Fibroblast of lung (primary cell): ENCODE measurements around the gene KDM1A. TPM values are rescaled to one million over a fixed set of nuclear protein-coding genes. Genes with fewer than 3 reads are reported as not detected.

Experiments
- DNase-seq, 2 donors: peaks; one replicate each; pipeline versions ENCODE4 v3.0.0 to v3.0.0-alpha.2; 2010; ENCODE audit warnings: low read depth in 2 of 2
- H2AFZ ChIP-seq: 2 replicates; pipeline ENCODE4 v1.5.1; 2012; ENCODE audit warnings: low read length, control low read depth, inconsistent platforms
- H3K27ac ChIP-seq: 2 replicates; pipeline ENCODE4 v1.5.1; 2011; ENCODE audit warnings: low read length, control low read depth; ENCODE audit not compliant: insufficient read depth
- H3K27me3 ChIP-seq: 2 replicates; pipeline ENCODE4 v1.5.1; 2011; ENCODE audit warnings: mild to moderate bottlenecking, low read length; ENCODE audit not compliant: control insufficient read depth, insufficient read depth
- H3K36me3 ChIP-seq: 2 replicates; pipeline ENCODE4 v1.5.1; 2011; ENCODE audit warnings: low read length; ENCODE audit not compliant: control insufficient read depth, insufficient read depth
- H3K4me1 ChIP-seq: 2 replicates; pipeline ENCODE4 v1.5.1; 2011; ENCODE audit warnings: low read length; ENCODE audit not compliant: control insufficient read depth, insufficient read depth; ENCODE audit errors: extremely low read depth
- H3K4me2 ChIP-seq: 2 replicates; pipeline ENCODE4 v1.5.1; 2011; ENCODE audit warnings: low read length, control low read depth; ENCODE audit not compliant: insufficient read depth; ENCODE audit errors: extremely low read depth
- H3K4me3 ChIP-seq, 4 experiments: fragments of 200-600 bp in 1 of 4; sonication (generic) in 1 of 4; replicated peaks in 1 of 4; 2 replicates each; pipeline ENCODE4 v1.5.1; 2011 to 2016; ENCODE audit warnings: low read length in 4 of 4, low read depth in 3 of 4, mild to moderate bottlenecking in 3 of 4, control low read depth in 2 of 4, inconsistent platforms in 1 of 4, mixed read lengths in 1 of 4; ENCODE audit not compliant: insufficient read depth in 1 of 4; ENCODE audit errors: control extremely low read depth in 1 of 4
- H3K79me2 ChIP-seq: 2 replicates; pipeline ENCODE4 v1.5.1; 2012; ENCODE audit warnings: mild to moderate bottlenecking, low read length, inconsistent platforms; ENCODE audit not compliant: control insufficient read depth, insufficient read depth
- H3K9ac ChIP-seq: 2 replicates; pipeline ENCODE4 v1.5.1; 2011; ENCODE audit warnings: mild to moderate bottlenecking, low read length, control low read depth; ENCODE audit not compliant: insufficient read depth
- H3K9me3 ChIP-seq: 2 replicates; pipeline ENCODE4 v1.5.1; 2012; ENCODE audit warnings: low read depth, low read length; ENCODE audit not compliant: control insufficient read depth, insufficient read depth
- H4K20me1 ChIP-seq: 2 replicates; pipeline ENCODE4 v1.5.1; 2011; ENCODE audit warnings: low read length; ENCODE audit not compliant: control insufficient read depth, insufficient read depth; ENCODE audit errors: extremely low read depth
- EZH2 ChIP-seq: IDR thresholded peaks from 2 replicates; pipeline ENCODE4 v1.5.1; 2012; ENCODE audit warnings: low read length, control low read depth, mild to moderate bottlenecking; ENCODE audit errors: missing control alignments
- polyA plus RNA-seq, 2 donors: library from polyadenylated mRNA; depleted of rRNA in 1 of 2; stranded (reverse) in 1 of 2; unstranded in 1 of 2; fragments of >200 nt; gene quantifications; 2 replicates each; pipeline ENCODE4 v1.2.1, GENCODE V29; 2011 to 2012; ENCODE audit warnings: missing spikeins in 1 of 2
- total RNA-seq: library from RNA; depleted of rRNA; stranded (reverse); fragments of >200 nt; gene quantifications from 2 replicates; pipeline ENCODE4 v1.2.1, GENCODE V29; 2014
- TF ChIP-seq, protein P1 (sequence below), 2 donors: IDR thresholded peaks in 1 of 2; conservative IDR thresholded peaks in 1 of 2; 1 replicate in 1 of 2; 2 replicates in 1 of 2; pipeline ENCODE4 v1.5.1; 2011 to 2012; ENCODE audit warnings: low read length in 2 of 2, control low read depth in 1 of 2, inconsistent platforms in 1 of 2, low read depth in 1 of 2, mild to moderate bottlenecking in 1 of 2

The KDM1A gene
- total and polyA plus RNA-seq, 2 donors (not counting 1 experiment from before 2014, with no cell fraction given), result 72.0 to 72.4 TPM

GRCh38 chr1:23051290-23051909 lies 32.1 kb downstream of the KDM1A start:
- Histone ChIP-seq H3K36me3 (peaks cover 3% of the 10 kb centered on the region), H3K27me3 (no peaks in the 10 kb centered on the region), H3K9ac (no peak overlapping the region), H3K4me1 (no peaks in the 10 kb centered on the region), H3K4me2 (no peak overlapping the region), H3K9me3 (no peaks in the 10 kb centered on the region), H3K27ac (no peak overlapping the region), H4K20me1 (no peaks in the 10 kb centered on the region), H3K4me3 (no peak overlapping the region), H3K79me2 (no peaks in the 10 kb centered on the region), H2AFZ (no peak overlapping the region)
- no peak for DNase-seq
- TF ChIP-seq, protein P1, sequence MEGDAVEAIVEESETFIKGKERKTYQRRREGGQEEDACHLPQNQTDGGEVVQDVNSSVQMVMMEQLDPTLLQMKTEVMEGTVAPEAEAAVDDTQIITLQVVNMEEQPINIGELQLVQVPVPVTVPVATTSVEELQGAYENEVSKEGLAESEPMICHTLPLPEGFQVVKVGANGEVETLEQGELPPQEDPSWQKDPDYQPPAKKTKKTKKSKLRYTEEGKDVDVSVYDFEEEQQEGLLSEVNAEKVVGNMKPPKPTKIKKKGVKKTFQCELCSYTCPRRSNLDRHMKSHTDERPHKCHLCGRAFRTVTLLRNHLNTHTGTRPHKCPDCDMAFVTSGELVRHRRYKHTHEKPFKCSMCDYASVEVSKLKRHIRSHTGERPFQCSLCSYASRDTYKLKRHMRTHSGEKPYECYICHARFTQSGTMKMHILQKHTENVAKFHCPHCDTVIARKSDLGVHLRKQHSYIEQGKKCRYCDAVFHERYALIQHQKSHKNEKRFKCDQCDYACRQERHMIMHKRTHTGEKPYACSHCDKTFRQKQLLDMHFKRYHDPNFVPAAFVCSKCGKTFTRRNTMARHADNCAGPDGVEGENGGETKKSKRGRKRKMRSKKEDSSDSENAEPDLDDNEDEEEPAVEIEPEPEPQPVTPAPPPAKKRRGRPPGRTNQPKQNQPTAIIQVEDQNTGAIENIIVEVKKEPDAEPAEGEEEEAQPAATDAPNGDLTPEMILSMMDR (conservative IDR thresholded peaks at IDR 0.05 in 1 of 2, IDR thresholded peaks at IDR 0.05 in 1 of 2; ENCODE audit: low read depth in 1 of 2, low read length in 2 of 2), result no peak
- no peak for TF ChIP-seq EZH2

- H4K20me1 ChIP-seq, result no peaks in the 10 kb centered on the region
- H2AFZ ChIP-seq, result no peak overlapping the region
- H3K79me2 ChIP-seq, result no peaks in the 10 kb centered on the region
- no peak overlapping the region for H3K4me2 ChIP-seq
- no peak overlapping the region for H3K27ac ChIP-seq
- DNase-seq, result peak in 1 of 2 donors; percentile 62
- H3K9me3 ChIP-seq, result no peaks in the 10 kb centered on the region
- no peaks in the 10 kb centered on the region for H3K27me3 ChIP-seq
- H3K36me3 ChIP-seq, result peaks cover 6% of the 10 kb centered on the region
- H3K4me3 ChIP-seq, result no peak overlapping the region
- H3K4me1 ChIP-seq, result no peaks in the 10 kb centered on the region
- no peak overlapping the region for H3K9ac ChIP-seq
- TF ChIP-seq EZH2, result no peak
Measured at GRCh38 chr1:23057301-23057700, 38.0 kb downstream of the KDM1A start.

DNA sequence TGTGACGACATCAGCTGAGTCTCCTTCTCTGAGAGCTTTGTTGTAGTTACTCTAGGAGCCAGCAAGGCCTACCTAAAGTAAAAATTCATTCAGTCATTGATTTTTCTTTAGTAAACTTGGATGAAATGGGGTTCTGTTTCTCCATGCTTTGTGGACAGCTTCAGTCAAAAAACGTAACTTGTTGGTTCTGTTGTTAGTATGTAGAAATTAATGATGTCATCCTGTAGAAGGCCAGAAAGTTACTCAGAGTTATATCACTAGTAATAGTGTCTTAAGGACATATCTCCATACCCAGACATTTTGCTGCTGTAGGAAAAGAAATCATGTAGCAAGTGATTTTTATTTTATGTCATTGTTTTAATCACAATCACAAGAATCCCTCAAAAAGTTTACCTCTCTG lies 43.0 kb downstream of the KDM1A start:
- H3K27ac ChIP-seq, result no peak overlapping the region
- no peaks in the 10 kb centered on the region for H3K9me3 ChIP-seq
- H4K20me1 ChIP-seq, result no peaks in the 10 kb centered on the region
- H3K36me3 ChIP-seq, result peaks cover 3% of the 10 kb centered on the region
- H3K27me3 ChIP-seq, result no peaks in the 10 kb centered on the region
- no peak overlapping the region for H3K9ac ChIP-seq
- no peaks in the 10 kb centered on the region for H3K79me2 ChIP-seq
- peak in 1 of 2 donors; percentile 10 for DNase-seq
- H3K4me2 ChIP-seq, result no peak overlapping the region
- no peak overlapping the region for H2AFZ ChIP-seq
- H3K4me3 ChIP-seq, result no peak overlapping the region
- TF ChIP-seq EZH2, result no peak
- TF ChIP-seq, protein P1 (conservative IDR thresholded peaks at IDR 0.05 in 1 of 2, IDR thresholded peaks at IDR 0.05 in 1 of 2; ENCODE audit: low read depth in 1 of 2, low read length in 2 of 2), result no peak
- H3K4me1 ChIP-seq, result no peaks in the 10 kb centered on the region
